H1 (cell line): ENCODE measurements around the gene KLF13. TPM values are rescaled to one million over a fixed set of nuclear protein-coding genes. Genes with fewer than 3 reads are reported as not detected.

ENCODE experiments used
- CEBPB ChIP-seq: IDR thresholded peaks from 2 replicates; pipeline ENCODE4 v1.6.1; 2012; ENCODE audit warnings: low read depth, low read length
- CHD7 ChIP-seq: fragments of 300-600 bp; sonication (generic); IDR thresholded peaks from 2 replicates; pipeline ENCODE4 v1.7.1; 2012; ENCODE audit warnings: low read length, moderate library complexity, mild to moderate bottlenecking, inconsistent platforms; ENCODE audit not compliant: insufficient replicate concordance
- CTBP2 ChIP-seq: IDR thresholded peaks from 2 replicates; pipeline ENCODE4 v1.7.0; 2011; ENCODE audit warnings: borderline replicate concordance, mild to moderate bottlenecking, moderate library complexity, mixed read lengths, low read length; ENCODE audit not compliant: insufficient read depth, insufficient read length
- PHF8 ChIP-seq: fragments of 200-600 bp; sonication (generic); conservative IDR thresholded peaks from 2 replicates; pipeline ENCODE4 v1.7.1; 2012; ENCODE audit warnings: low read depth, mild to moderate bottlenecking, inconsistent platforms, low read length, moderate library complexity
- POU5F1 ChIP-seq: IDR thresholded peaks from 2 replicates; pipeline ENCODE4 v1.6.1; 2011; ENCODE audit warnings: low read depth, mild to moderate bottlenecking, low read length, moderate library complexity
- RXRA ChIP-seq: IDR thresholded peaks from 2 replicates; pipeline ENCODE4 v1.6.1; 2011; ENCODE audit warnings: low read depth, mild to moderate bottlenecking, low read length, moderate library complexity; ENCODE audit not compliant: insufficient read depth
- SIRT6 ChIP-seq: IDR thresholded peaks from one replicate; pipeline ENCODE4 v1.7.1; 2012; ENCODE audit warnings: low read length, inconsistent platforms
- TAF7 ChIP-seq: optimal IDR thresholded peaks from 2 replicates; pipeline ENCODE3; 2011; ENCODE audit warnings: low read depth, mild to moderate bottlenecking, inconsistent platforms, low read length, moderate library complexity, borderline replicate concordance
- polyA plus RNA-seq, 7 experiments: library from polyadenylated mRNA; depleted of rRNA in 3 of 7; stranded (reverse) in 5 of 7; unstranded in 2 of 7; fragments of >200 nt in 5 of 7; fragments of 200-250 nt in 2 of 7; gene quantifications; 1 replicate in 5 of 7; 2 replicates in 1 of 7; 4 replicates in 1 of 7; pipeline versions ENCODE4 v1.2.1 to v1.2.3, GENCODE V29; 2011 to 2013; ENCODE audit warnings: missing spikeins in 2 of 7, mixed read lengths in 2 of 7
- total RNA-seq: library from RNA; stranded (reverse); fragmentation: NEBNext Ultra II Directional; extraction: Animal tissue kit (Norgen Biotek cat#: 25700); gene quantifications from 2 replicates; pipeline ENCODE4 v1.2.1, GENCODE V29; 2021
- TF ChIP-seq, protein P1 (sequence below), 3 experiments: IDR thresholded peaks; 1 replicate in 2 of 3; 2 replicates in 1 of 3; pipeline versions ENCODE4 v1.5.1 to v1.6.1; 2011; ENCODE audit warnings: low read length in 3 of 3, mild to moderate bottlenecking in 3 of 3, inconsistent platforms in 2 of 3, low read depth in 1 of 3, moderate library complexity in 1 of 3; ENCODE audit not compliant: insufficient read depth in 1 of 3; ENCODE audit errors: control extremely low read depth in 1 of 3

KLF13 gene
- total and polyA plus RNA-seq, 2 of the 8 experiments (the other 6 are each of a cell fraction or from before 2014, with no cell fraction given) = 18.3 to 33.4 TPM

DNA sequence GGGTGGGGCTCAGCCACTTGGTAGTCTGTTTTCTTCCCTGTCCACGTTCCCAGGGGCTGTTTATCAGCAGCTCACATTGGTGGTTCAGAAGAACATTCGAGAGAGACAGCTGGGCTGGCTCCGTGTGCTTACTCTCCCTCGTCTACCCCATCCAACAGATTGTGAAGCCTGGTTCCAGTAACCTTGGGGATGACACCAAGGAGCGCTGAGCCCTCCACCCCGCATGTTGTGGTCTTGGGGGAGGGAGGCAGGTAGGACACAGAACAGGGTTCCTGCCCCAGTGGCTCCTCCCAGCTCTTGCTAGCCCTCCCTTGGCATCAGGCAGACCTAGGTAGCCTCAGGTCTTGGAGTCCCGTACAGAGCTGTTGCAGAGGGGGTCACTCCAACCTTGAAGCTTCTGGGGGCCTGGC is 33.1 kb downstream of the KLF13 start (continued):
- TF ChIP-seq CHD7 (no peak), CTBP2 (no peak), PHF8 (no peak), SIRT6 (no peak), RXRA (no peak), CEBPB (no peak), TAF7 (no peak), POU5F1 (no peak)
- TF ChIP-seq, protein P1, sequence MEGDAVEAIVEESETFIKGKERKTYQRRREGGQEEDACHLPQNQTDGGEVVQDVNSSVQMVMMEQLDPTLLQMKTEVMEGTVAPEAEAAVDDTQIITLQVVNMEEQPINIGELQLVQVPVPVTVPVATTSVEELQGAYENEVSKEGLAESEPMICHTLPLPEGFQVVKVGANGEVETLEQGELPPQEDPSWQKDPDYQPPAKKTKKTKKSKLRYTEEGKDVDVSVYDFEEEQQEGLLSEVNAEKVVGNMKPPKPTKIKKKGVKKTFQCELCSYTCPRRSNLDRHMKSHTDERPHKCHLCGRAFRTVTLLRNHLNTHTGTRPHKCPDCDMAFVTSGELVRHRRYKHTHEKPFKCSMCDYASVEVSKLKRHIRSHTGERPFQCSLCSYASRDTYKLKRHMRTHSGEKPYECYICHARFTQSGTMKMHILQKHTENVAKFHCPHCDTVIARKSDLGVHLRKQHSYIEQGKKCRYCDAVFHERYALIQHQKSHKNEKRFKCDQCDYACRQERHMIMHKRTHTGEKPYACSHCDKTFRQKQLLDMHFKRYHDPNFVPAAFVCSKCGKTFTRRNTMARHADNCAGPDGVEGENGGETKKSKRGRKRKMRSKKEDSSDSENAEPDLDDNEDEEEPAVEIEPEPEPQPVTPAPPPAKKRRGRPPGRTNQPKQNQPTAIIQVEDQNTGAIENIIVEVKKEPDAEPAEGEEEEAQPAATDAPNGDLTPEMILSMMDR (IDR thresholded peaks at IDR 0.05; ENCODE audit: control extremely low read depth in 1 of 3, insufficient read depth in 1 of 3, low read depth in 1 of 3, low read length in 3 of 3) = no peak
